Thyroid gland (tissue), 4 donors: ENCODE measurements around the gene TMEM212. TPM values are rescaled to one million over a fixed set of nuclear protein-coding genes. Genes with fewer than 3 reads are reported as not detected.

Experiments used
- DNase-seq, 2 donors: peaks; one replicate each; pipeline ENCODE4 v3.0.0-alpha.2; 2019
- H3K27ac ChIP-seq, 3 donors: fragments of 200-600 bp; sonication (generic); 1 replicate in 2 of 3; 2 replicates in 1 of 3; pipeline ENCODE4 v1.5.1; 2016 to 2019; ENCODE audit warnings: mild to moderate bottlenecking in 1 of 3, moderate library complexity in 1 of 3
- H3K27me3 ChIP-seq: fragments of 200-600 bp; sonication (generic); one replicate; pipeline ENCODE4 v1.5.1; 2019
- H3K36me3 ChIP-seq, 2 donors: fragments of 200-600 bp; sonication (generic); one replicate each; pipeline ENCODE4 v1.5.1; 2016 to 2019
- H3K4me1 ChIP-seq, 2 donors: fragments of 200-600 bp; sonication (generic); one replicate each; pipeline ENCODE4 v1.5.1; 2017 to 2019
- H3K4me3 ChIP-seq, 3 donors: fragments of 200-600 bp; sonication (generic); replicated peaks in 1 of 3; 1 replicate in 2 of 3; 2 replicates in 1 of 3; pipeline ENCODE4 v1.5.1; 2016; ENCODE audit warnings: mild to moderate bottlenecking in 1 of 3
- H3K9me3 ChIP-seq: fragments of 200-600 bp; sonication (generic); one replicate; pipeline ENCODE4 v1.5.1; 2017
- POLR2A ChIP-seq, 2 donors: fragments of 450-650 bp; IDR thresholded peaks; one replicate each; pipeline ENCODE4 v1.6.1; 2017; ENCODE audit warnings: antibody characterized with exemption in 2 of 2, mild to moderate bottlenecking in 2 of 2, moderate library complexity in 1 of 2
- WGBS, 2 donors: methylation state at CpG; one replicate each; pipeline ENCODE4 v1.1.5; 2017; 5-methylcytosine and 5-hydroxymethylcytosine counted together
- intact Hi-C: fragments of 100-400 bp; cut with DNase I; formaldehyde crosslinking; loops from one replicate; pipeline ENCODE4 v1.15.1; 2023
- total RNA-seq, 4 donors: library from RNA; depleted of rRNA; stranded (reverse); fragments of >200 nt; gene quantifications; one replicate each; pipeline ENCODE4 v1.2.3, GENCODE V29; 2016
- TF ChIP-seq, protein P1 (sequence below), 6 experiments: fragments of 200-600 bp in 3 of 6; fragments of 450-650 bp in 3 of 6; sonication (generic) in 3 of 6; IDR thresholded peaks; one replicate each; pipeline ENCODE4 v1.5.1; 2016 to 2019; ENCODE audit warnings: antibody characterized with exemption in 6 of 6, mild to moderate bottlenecking in 2 of 6, inconsistent platforms in 1 of 6, moderate library complexity in 1 of 6

TMEM212 gene
- total RNA-seq, 4 donors from 2014 or later = not detected

DNA sequence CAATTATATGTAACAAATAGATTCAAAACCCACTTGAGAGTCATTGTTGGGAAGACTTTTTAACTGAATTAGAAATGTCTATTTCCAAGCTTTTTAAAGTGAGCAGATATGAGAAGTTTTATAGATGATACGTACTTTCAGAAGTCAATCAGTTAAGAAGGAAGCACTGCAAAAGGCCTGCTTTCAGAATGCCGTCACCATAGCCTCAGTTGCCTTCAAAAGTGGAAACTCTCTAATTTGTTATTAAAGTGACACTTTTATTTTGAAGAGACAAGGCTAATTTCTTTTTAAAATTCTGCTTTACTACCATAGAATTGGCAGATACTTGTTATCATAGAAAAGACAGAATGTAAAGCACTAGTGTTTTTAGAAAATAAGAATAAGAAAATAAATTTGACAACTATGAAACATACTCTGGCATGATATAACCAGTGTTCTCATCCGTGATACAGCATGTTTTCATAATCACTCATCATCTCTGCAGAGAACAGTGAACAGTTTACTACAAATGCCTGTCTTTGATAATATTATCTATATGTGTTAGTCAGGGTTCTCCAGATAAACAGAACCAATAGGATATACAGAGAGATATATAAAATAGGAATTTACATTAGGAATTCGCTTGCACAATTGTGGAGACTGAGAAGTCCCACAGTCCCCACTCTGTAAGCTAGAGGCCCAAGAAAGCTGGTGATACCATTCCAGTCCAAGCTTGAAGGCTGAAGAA lies 25.9 kb upstream of the TMEM212 start:
- Histone ChIP-seq H3K27me3 (no peaks in the 10 kb centered on the region), H3K4me1 (no peaks in the 10 kb centered on the region), H3K27ac (no peak overlapping the region), H3K36me3 (no peaks in the 10 kb centered on the region), H3K9me3 (no peaks in the 10 kb centered on the region), H3K4me3 (no peak overlapping the region)
- no peak for DNase-seq
- TF ChIP-seq POLR2A (IDR thresholded peaks at IDR 0.05) = no peak
- TF ChIP-seq, protein P1, sequence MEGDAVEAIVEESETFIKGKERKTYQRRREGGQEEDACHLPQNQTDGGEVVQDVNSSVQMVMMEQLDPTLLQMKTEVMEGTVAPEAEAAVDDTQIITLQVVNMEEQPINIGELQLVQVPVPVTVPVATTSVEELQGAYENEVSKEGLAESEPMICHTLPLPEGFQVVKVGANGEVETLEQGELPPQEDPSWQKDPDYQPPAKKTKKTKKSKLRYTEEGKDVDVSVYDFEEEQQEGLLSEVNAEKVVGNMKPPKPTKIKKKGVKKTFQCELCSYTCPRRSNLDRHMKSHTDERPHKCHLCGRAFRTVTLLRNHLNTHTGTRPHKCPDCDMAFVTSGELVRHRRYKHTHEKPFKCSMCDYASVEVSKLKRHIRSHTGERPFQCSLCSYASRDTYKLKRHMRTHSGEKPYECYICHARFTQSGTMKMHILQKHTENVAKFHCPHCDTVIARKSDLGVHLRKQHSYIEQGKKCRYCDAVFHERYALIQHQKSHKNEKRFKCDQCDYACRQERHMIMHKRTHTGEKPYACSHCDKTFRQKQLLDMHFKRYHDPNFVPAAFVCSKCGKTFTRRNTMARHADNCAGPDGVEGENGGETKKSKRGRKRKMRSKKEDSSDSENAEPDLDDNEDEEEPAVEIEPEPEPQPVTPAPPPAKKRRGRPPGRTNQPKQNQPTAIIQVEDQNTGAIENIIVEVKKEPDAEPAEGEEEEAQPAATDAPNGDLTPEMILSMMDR (IDR thresholded peaks at IDR 0.05) = no peak
- intact Hi-C loops = no loop called here
- 89 to 92% methylated on average over 4 of the region's 4 CpGs for WGBS, 2 donors

DNA sequence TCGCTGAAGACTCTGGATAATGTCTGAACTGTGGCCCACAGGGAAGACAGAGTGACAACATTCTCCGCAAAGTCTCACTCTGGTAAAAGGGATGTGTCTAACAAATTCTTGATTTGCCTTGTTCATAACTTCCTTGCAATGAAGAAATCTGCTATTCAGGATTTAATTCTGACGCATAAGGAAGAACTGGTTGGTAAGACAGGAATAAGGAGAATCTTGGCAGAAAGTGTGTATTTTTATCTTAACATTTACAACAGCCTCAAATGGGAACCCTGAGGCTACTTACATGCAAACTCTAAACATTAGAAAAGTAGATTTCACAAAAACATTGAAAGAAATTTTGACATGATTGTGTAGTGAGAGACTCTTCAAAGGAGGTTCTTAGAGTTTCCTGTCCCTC lies 22.1 kb upstream of the TMEM212 start:
- 93 to 97% methylated on average over 3 of the region's 3 CpGs for WGBS, 2 donors
- H3K36me3 ChIP-seq = no peaks in the 10 kb centered on the region
- intact Hi-C loops = no loop called here
- H3K9me3 ChIP-seq = no peaks in the 10 kb centered on the region
- H3K27me3 ChIP-seq = no peaks in the 10 kb centered on the region
- TF ChIP-seq, protein P1 (IDR thresholded peaks at IDR 0.05) = no peak
- no peak for TF ChIP-seq POLR2A (IDR thresholded peaks at IDR 0.05)
- no peak overlapping the region for H3K27ac ChIP-seq
- no peak overlapping the region for H3K4me3 ChIP-seq
- no peak for DNase-seq
- H3K4me1 ChIP-seq = no peaks in the 10 kb centered on the region

DNA sequence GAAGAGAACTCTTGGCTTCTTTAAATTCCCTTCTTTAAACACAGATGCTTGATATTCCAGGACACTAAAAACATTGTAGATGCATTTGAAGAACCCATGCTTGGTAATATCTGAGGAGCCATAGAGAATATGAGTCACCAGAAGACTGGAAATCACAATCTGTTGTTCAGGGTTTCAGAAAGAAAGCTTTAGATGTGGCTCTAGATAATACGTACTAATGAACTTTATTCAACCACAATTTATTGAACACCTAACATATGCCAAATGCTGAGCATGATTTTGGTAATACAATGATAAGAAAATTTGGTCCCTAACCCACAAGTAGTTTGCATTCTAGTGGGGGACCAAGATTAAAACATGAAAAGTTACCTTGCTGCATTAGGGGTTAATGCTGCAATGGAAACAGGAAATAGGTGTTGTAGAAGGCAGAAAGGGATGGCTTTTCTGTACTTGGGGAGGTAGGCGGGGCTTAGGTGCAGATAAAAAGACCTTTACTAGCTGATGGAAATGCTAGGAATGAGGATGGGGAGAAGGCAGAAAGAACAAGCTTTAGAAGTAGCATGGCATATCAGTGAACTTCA lies 21.3 kb upstream of the TMEM212 start:
- intact Hi-C loops = no loop called here
- no peak for TF ChIP-seq POLR2A (IDR thresholded peaks at IDR 0.05)
- TF ChIP-seq, protein P1 (IDR thresholded peaks at IDR 0.05) = no peak
- Histone ChIP-seq H3K4me3 (no peak overlapping the region), H3K27ac (no peak overlapping the region), H3K36me3 (no peaks in the 10 kb centered on the region), H3K27me3 (no peaks in the 10 kb centered on the region), H3K4me1 (no peaks in the 10 kb centered on the region), H3K9me3 (no peaks in the 10 kb centered on the region)
- 70 to 72% methylated on average over 2 of the region's 2 CpGs for WGBS, 2 donors
- no peak for DNase-seq

DNA sequence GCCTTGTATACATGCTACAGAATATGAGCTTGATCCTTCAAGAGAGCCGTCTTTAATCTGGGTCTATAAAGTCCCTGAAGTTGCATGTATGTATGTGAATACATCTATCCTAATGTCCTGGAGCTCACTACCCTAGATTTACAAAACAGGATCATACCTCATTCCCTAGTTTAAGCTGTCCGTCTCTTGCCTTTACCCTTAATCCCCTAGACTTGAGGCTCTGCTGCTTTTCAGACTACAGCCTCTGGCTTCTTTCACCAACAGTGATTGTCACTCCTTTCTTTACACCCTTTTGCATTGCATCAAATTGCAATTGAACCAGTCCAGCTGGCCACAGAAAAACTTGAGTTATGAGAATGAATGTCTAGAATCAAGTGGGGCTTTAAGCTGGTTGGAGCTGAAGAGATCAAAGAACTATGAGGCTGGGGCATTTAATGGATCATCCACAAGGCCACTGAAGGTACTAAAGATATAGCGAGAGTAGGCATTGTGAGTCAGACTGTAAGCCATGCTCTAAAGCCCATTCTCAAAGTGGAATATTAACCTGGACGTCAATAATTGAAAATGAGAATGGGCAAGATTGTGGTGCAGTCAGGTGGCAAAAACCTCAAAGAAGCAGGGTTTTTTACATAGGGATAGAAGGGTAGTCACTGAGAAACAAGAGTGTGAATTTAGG lies 20.6 kb upstream of the TMEM212 start:
- no peak for DNase-seq
- Histone ChIP-seq H3K4me1 (no peaks in the 10 kb centered on the region), H3K27me3 (no peaks in the 10 kb centered on the region), H3K36me3 (no peaks in the 10 kb centered on the region), H3K9me3 (no peaks in the 10 kb centered on the region), H3K27ac (no peak overlapping the region), H3K4me3 (no peak overlapping the region)
- intact Hi-C loops = no loop called here
- WGBS, 2 donors = 72 to 80% methylated on average over 4 of the region's 4 CpGs
- no peak for TF ChIP-seq POLR2A (IDR thresholded peaks at IDR 0.05)
- TF ChIP-seq, protein P1 (IDR thresholded peaks at IDR 0.05) = no peak

DNA sequence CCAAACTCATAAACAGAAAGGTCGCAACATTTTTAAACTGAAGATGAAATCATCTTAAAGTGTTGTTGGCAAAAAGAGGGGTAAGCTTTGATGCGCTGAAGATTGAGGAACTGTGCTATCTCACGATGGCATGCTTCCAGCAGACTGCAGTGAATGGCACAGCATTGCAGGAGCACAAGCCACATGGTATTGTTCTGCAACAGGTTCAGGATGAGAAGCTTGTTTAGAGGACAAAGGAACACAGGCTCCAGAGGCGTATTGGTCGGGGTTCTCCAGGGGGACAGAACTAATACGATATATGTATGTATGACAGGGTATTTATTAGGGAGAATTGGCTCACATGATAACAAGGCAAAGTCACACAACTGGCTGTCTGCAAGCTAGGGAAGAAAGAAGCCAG lies 19.0 kb upstream of the TMEM212 start:
- Histone ChIP-seq H3K4me3 (no peak overlapping the region), H3K36me3 (no peaks in the 10 kb centered on the region), H3K27ac (no peak overlapping the region), H3K9me3 (no peaks in the 10 kb centered on the region), H3K4me1 (no peaks in the 10 kb centered on the region), H3K27me3 (no peaks in the 10 kb centered on the region)
- TF ChIP-seq, protein P1 (IDR thresholded peaks at IDR 0.05) = no peak
- no peak for TF ChIP-seq POLR2A (IDR thresholded peaks at IDR 0.05)
- DNase-seq = no peak
- 88 to 89% methylated on average over 6 of the region's 6 CpGs for WGBS, 2 donors
- intact Hi-C loops = no loop called here
